Inflammatory macrophage treated with lipopolysaccharide for 1 hour (primary cell): ENCODE measurements around the gene CSNK2A1.
"Not testable (repeated sequence)": the region's sequence is repeated elsewhere in the genome, so short reads cannot be mapped to it uniquely, and the experiment has no call there.

ENCODE experiments used
- DNase-seq, 2 donors: peaks; one replicate each; pipeline ENCODE4 v3.0.0-alpha.2; 2020 to 2022

The CSNK2A1 gene

GRCh38 chr20:531608-532007 is 12.0 kb downstream of the CSNK2A1 start:
- DNase-seq: no peak

- no peak for DNase-seq
Measured at GRCh38 chr20:530321-530720, 13.3 kb downstream of the CSNK2A1 start.

- DNase-seq: peak; percentile 69 to 94
Measured at GRCh38 chr20:528923-529604, 14.5 kb downstream of the CSNK2A1 start.

GRCh38 chr20:527571-527886 is 16.1 kb downstream of the CSNK2A1 start:
- DNase-seq: no peak

- DNase-seq: no peak
Measured at GRCh38 chr20:521860-522259, 21.7 kb downstream of the CSNK2A1 start.

GRCh38 chr20:519999-520398 is 23.6 kb downstream of the CSNK2A1 start:
- no peak for DNase-seq

- no peak for DNase-seq
Measured at GRCh38 chr20:517221-517620, 26.4 kb downstream of the CSNK2A1 start.

- DNase-seq: no peak
Measured at GRCh38 chr20:516799-517198, 26.8 kb downstream of the CSNK2A1 start.

GRCh38 chr20:515696-516095 is 27.9 kb downstream of the CSNK2A1 start:
- no peak for DNase-seq

GRCh38 chr20:513429-513828 is 30.2 kb downstream of the CSNK2A1 start:
- no peak for DNase-seq

GRCh38 chr20:510328-511057 is 33.1 kb downstream of the CSNK2A1 start:
- not testable (repeated sequence) for DNase-seq

GRCh38 chr20:508364-508787 is 35.2 kb downstream of the CSNK2A1 start:
- DNase-seq: not testable (repeated sequence)

- DNase-seq: no peak
Measured at GRCh38 chr20:507761-508332, 35.7 kb downstream of the CSNK2A1 start.

- DNase-seq: no peak
Measured at GRCh38 chr20:507006-507758, 36.4 kb downstream of the CSNK2A1 start.

GRCh38 chr20:504632-505075 is 38.9 kb downstream of the CSNK2A1 start:
- DNase-seq: no peak

GRCh38 chr20:503048-503737 is 40.4 kb downstream of the CSNK2A1 start:
- DNase-seq: no peak

GRCh38 chr20:497979-498378 is 45.6 kb downstream of the CSNK2A1 start:
- no peak for DNase-seq

GRCh38 chr20:496126-496696 is 47.4 kb downstream of the CSNK2A1 start:
- DNase-seq: peak in 1 of 2 donors; percentile 3

GRCh38 chr20:492159-492558 is 51.4 kb downstream of the CSNK2A1 start:
- DNase-seq: no peak

GRCh38 chr20:487655-488054 is 55.9 kb downstream of the CSNK2A1 start:
- DNase-seq: no peak

- no peak for DNase-seq
Measured at GRCh38 chr20:483815-484644, 59.6 kb downstream of the CSNK2A1 start.

- no peak for DNase-seq
Measured at GRCh38 chr20:481167-481566, 62.4 kb downstream of the CSNK2A1 start.
